ENCODE results near the gene MAST2. TPM values are rescaled to one million over a fixed set of nuclear protein-coding genes. Genes with fewer than 3 reads are reported as not detected.
"Not testable (repeated sequence)": the region's sequence is repeated elsewhere in the genome, so short reads cannot be mapped to it uniquely, and the experiment has no call there.

The MAST2 gene
- total RNA-seq, 3 donors from 2014 or later, result 90.0 to 158 (median 100.0) TPM

- no peak for ATAC-seq
- no peak for TF ChIP-seq CTCF (IDR thresholded peaks at IDR 0.05)
- Histone ChIP-seq H3K4me1 (ENCODE audit: low read depth) (no peaks in the 10 kb centered on the region), H3K4me3 (no peak overlapping the region), H3K9me3 (no peaks in the 10 kb centered on the region), H3K36me3 (ENCODE audit: low read depth) (no peaks in the 10 kb centered on the region)
- intact Hi-C loops (cut with DNase I, micrococcal nuclease), result no loop called here
- no peak for DNase-seq
Measured at GRCh38 chr1:45840704-45841103, 37.3 kb downstream of the MAST2 start.

- intact Hi-C loops (cut with DNase I, micrococcal nuclease), result no loop called here
- Histone ChIP-seq H3K9me3 (no peaks in the 10 kb centered on the region), H3K36me3 (ENCODE audit: low read depth) (no peaks in the 10 kb centered on the region), H3K4me1 (ENCODE audit: low read depth) (peaks cover 5% of the 10 kb centered on the region), H3K4me3 (no peak overlapping the region)
- TF ChIP-seq CTCF (IDR thresholded peaks at IDR 0.05), result no peak
- DNase-seq, result no peak
- no peak for ATAC-seq
Measured at GRCh38 chr1:45842786-45843185, 39.4 kb downstream of the MAST2 start.

- intact Hi-C loops (cut with DNase I, micrococcal nuclease), result no loop called here
- no peaks in the 10 kb centered on the region for H3K36me3 ChIP-seq (ENCODE audit: low read depth)
- no peaks in the 10 kb centered on the region for H3K9me3 ChIP-seq
- ATAC-seq, result peak; percentile 17
- peaks cover 10% of the 10 kb centered on the region for H3K4me1 ChIP-seq (ENCODE audit: low read depth)
- no peak for TF ChIP-seq CTCF (IDR thresholded peaks at IDR 0.05)
- DNase-seq, result no peak
- H3K4me3 ChIP-seq, result no peak overlapping the region
Measured at GRCh38 chr1:45843474-45843905, 40.1 kb downstream of the MAST2 start.

GRCh38 chr1:45844000-45844399, 40.6 kb downstream of the MAST2 start:
- DNase-seq; H3K4me1 ChIP-seq (ENCODE audit: low read depth); H3K36me3 ChIP-seq (ENCODE audit: low read depth); ATAC-seq; H3K9me3 ChIP-seq; H3K4me3 ChIP-seq; intact Hi-C loops (cut with DNase I, micrococcal nuclease): not testable (repeated sequence)

GRCh38 chr1:45846931-45847330, 43.5 kb downstream of the MAST2 start:
- intact Hi-C loops (cut with DNase I, micrococcal nuclease), result no loop called here
- H3K4me3 ChIP-seq, result no peak overlapping the region
- H3K9me3 ChIP-seq, result no peaks in the 10 kb centered on the region
- DNase-seq (no peak), ATAC-seq (no peak)
- H3K36me3 ChIP-seq (ENCODE audit: low read depth), result no peaks in the 10 kb centered on the region
- TF ChIP-seq CTCF (IDR thresholded peaks at IDR 0.05), result no peak
- peaks cover 10% of the 10 kb centered on the region for H3K4me1 ChIP-seq (ENCODE audit: low read depth)

GRCh38 chr1:45848097-45848496, 44.7 kb downstream of the MAST2 start:
- Histone ChIP-seq H3K9me3 (no peaks in the 10 kb centered on the region), H3K4me3 (no peak overlapping the region), H3K4me1 (ENCODE audit: low read depth) (peaks cover 10% of the 10 kb centered on the region), H3K36me3 (ENCODE audit: low read depth) (no peaks in the 10 kb centered on the region)
- no peak for TF ChIP-seq CTCF (IDR thresholded peaks at IDR 0.05)
- DNase-seq (no peak), ATAC-seq (peak; percentile 70)
- intact Hi-C loops (cut with DNase I, micrococcal nuclease), result no loop called here
